HEK293 (cell line): ENCODE measurements around the gene PGP.
A peak's percentile ranks its signal among the peaks of the same experiment; 100 is the strongest.

Source experiments
- CTCF ChIA-PET: fragments of 350-600 bp; formaldehyde crosslinking; extraction: SDS; loops from one replicate; lab custom pipeline; 2021; ENCODE audit warnings: antibody characterized with exemption; lab: Yijun Ruan, JAX
- POLR2A ChIA-PET: fragments of 300-600 bp; formaldehyde crosslinking; extraction: SDS; loops from one replicate; lab custom pipeline; 2020; ENCODE audit warnings: antibody characterized with exemption, inconsistent platforms; lab: Yijun Ruan, JAX
- H3K27ac ChIP-seq: fragments of 200-500 bp; sonication (Bioruptor generic); 2 replicates; pipeline ENCODE4 v1.5.1; 2014; ENCODE audit warnings: low read depth, low read length, control low read depth, inconsistent platforms; ENCODE audit errors: extremely low read depth
- H3K36me3 ChIP-seq, 2 experiments: fragments of 200-500 bp in 1 of 2; sonication (Bioruptor generic) in 1 of 2; 1 replicate in 1 of 2; 2 replicates in 1 of 2; pipeline ENCODE4 v1.5.1; 2014 to 2017; ENCODE audit warnings: inconsistent platforms in 2 of 2, low read length in 2 of 2; ENCODE audit not compliant: control insufficient read depth in 2 of 2, insufficient read depth in 1 of 2
- H3K4me1 ChIP-seq: fragments of 200-500 bp; sonication (Bioruptor generic); 2 replicates; pipeline ENCODE4 v1.5.1; 2014; ENCODE audit warnings: mild to moderate bottlenecking, low read length, inconsistent platforms; ENCODE audit not compliant: control insufficient read depth, insufficient read depth
- H3K4me3 ChIP-seq: 2 replicates; pipeline ENCODE4 v1.5.1; 2011; ENCODE audit warnings: low read depth, mild to moderate bottlenecking, control low read depth, low read length, moderate library complexity
- H3K9me3 ChIP-seq: fragments of 200-500 bp; sonication (Bioruptor generic); 2 replicates; pipeline ENCODE4 v1.5.1; 2014; ENCODE audit warnings: low read depth, low read length, inconsistent platforms; ENCODE audit not compliant: control insufficient read depth, insufficient read depth
- EGR2 ChIP-seq: fragments of 450-650 bp; formaldehyde crosslinking; IDR thresholded peaks from 2 replicates; pipeline ENCODE4 v1.5.1; 2016; ENCODE audit warnings: low read depth, missing biosample characterization, missing genetic modification characterization
- HIC1 ChIP-seq: fragments of 450-650 bp; formaldehyde crosslinking; IDR thresholded peaks from 2 replicates; pipeline ENCODE4 v1.5.1; 2016; ENCODE audit warnings: missing biosample characterization, missing genetic modification characterization
- ZFP37 ChIP-seq: fragments of 450-650 bp; formaldehyde crosslinking; IDR thresholded peaks from 2 replicates; pipeline ENCODE4 v1.5.1; 2016; ENCODE audit warnings: missing biosample characterization, missing genetic modification characterization
- ZNF324 ChIP-seq: fragments of 450-650 bp; formaldehyde crosslinking; IDR thresholded peaks from 2 replicates; pipeline ENCODE4 v1.5.1; 2016; ENCODE audit warnings: missing biosample characterization, missing genetic modification characterization
- ZNF394 ChIP-seq: fragments of 450-650 bp; formaldehyde crosslinking; IDR thresholded peaks from 2 replicates; pipeline ENCODE4 v1.5.1; 2016; ENCODE audit warnings: missing biosample characterization, missing genetic modification characterization, mild to moderate bottlenecking, moderate library complexity, borderline replicate concordance
- ZNF423 ChIP-seq: fragments of 450-650 bp; formaldehyde crosslinking; IDR thresholded peaks from 2 replicates; pipeline ENCODE4 v1.5.1; 2016; ENCODE audit warnings: missing biosample characterization, missing genetic modification characterization
- ZNF621 ChIP-seq: fragments of 450-650 bp; formaldehyde crosslinking; IDR thresholded peaks from 2 replicates; pipeline ENCODE4 v1.5.1; 2017; ENCODE audit warnings: missing biosample characterization, missing genetic modification characterization
- ZNF660 ChIP-seq: fragments of 450-650 bp; IDR thresholded peaks from 2 replicates; pipeline ENCODE4 v1.5.1; 2018; ENCODE audit warnings: missing biosample characterization, mild to moderate bottlenecking, missing genetic modification characterization
- ZNF707 ChIP-seq: fragments of 450-650 bp; formaldehyde crosslinking; IDR thresholded peaks from 2 replicates; pipeline ENCODE4 v1.5.1; 2016; ENCODE audit warnings: missing biosample characterization, missing genetic modification characterization
- ZNF785 ChIP-seq: fragments of 450-650 bp; formaldehyde crosslinking; IDR thresholded peaks from 2 replicates; pipeline ENCODE4 v1.5.1; 2016; ENCODE audit warnings: missing biosample characterization, missing genetic modification characterization
- ZSCAN18 ChIP-seq: fragments of 450-650 bp; formaldehyde crosslinking; IDR thresholded peaks from 2 replicates; pipeline ENCODE4 v1.5.1; 2016; ENCODE audit warnings: missing biosample characterization, missing genetic modification characterization
- TF ChIP-seq, protein P1 (sequence below): fragments of 450-650 bp; formaldehyde crosslinking; IDR thresholded peaks from 2 replicates; pipeline ENCODE4 v1.5.1; 2016; ENCODE audit warnings: missing biosample characterization, missing genetic modification characterization
- TF ChIP-seq, protein P2 (sequence below): fragments of 450-650 bp; formaldehyde crosslinking; IDR thresholded peaks from 2 replicates; pipeline ENCODE4 v1.5.1; 2016; ENCODE audit warnings: missing biosample characterization, missing genetic modification characterization
- TF ChIP-seq, protein P3 (sequence below): fragments of 450-650 bp; formaldehyde crosslinking; IDR thresholded peaks from 2 replicates; pipeline ENCODE4 v1.5.1; 2016; ENCODE audit warnings: missing biosample characterization, missing genetic modification characterization
- TF ChIP-seq, protein P4 (sequence below): fragments of 450-650 bp; formaldehyde crosslinking; IDR thresholded peaks from 2 replicates; pipeline ENCODE4 v1.5.1; 2017; ENCODE audit warnings: missing biosample characterization, missing genetic modification characterization

The PGP gene

DNA sequence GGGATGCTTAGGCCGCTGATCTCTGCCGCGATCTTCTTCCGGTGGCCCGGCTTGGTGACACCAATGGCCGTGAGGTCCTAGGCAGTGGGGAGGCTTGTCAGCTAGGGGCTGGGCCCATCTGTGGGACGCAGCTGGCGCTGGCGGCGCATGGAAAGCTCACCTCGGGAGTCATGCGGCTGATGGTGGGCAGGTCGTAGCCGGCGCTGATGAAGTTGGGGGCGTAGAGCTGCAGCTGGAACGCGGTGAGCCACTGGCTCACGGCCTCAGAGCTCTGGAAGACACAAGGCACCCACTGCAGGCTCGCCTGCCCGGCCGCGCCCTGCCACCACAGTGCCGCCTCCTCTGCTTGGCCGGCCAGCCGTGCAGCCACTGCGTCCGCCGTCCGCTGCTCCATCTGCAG is 31.0 kb downstream of the PGP start:
- Histone ChIP-seq H3K27ac (no peak overlapping the region), H3K9me3 (no peaks in the 10 kb centered on the region), H3K36me3 (peaks cover 0 to 15% of the 10 kb centered on the region in 2 experiments; a peak in 1 of 3 replicates), H3K4me1 (no peaks in the 10 kb centered on the region), H3K4me3 (no peak overlapping the region)
- TF ChIP-seq ZNF660 (tag by site-specific recombination): no peak
- TF ChIP-seq EGR2 (tag by site-specific recombination): no peak
- TF ChIP-seq, protein P1, sequence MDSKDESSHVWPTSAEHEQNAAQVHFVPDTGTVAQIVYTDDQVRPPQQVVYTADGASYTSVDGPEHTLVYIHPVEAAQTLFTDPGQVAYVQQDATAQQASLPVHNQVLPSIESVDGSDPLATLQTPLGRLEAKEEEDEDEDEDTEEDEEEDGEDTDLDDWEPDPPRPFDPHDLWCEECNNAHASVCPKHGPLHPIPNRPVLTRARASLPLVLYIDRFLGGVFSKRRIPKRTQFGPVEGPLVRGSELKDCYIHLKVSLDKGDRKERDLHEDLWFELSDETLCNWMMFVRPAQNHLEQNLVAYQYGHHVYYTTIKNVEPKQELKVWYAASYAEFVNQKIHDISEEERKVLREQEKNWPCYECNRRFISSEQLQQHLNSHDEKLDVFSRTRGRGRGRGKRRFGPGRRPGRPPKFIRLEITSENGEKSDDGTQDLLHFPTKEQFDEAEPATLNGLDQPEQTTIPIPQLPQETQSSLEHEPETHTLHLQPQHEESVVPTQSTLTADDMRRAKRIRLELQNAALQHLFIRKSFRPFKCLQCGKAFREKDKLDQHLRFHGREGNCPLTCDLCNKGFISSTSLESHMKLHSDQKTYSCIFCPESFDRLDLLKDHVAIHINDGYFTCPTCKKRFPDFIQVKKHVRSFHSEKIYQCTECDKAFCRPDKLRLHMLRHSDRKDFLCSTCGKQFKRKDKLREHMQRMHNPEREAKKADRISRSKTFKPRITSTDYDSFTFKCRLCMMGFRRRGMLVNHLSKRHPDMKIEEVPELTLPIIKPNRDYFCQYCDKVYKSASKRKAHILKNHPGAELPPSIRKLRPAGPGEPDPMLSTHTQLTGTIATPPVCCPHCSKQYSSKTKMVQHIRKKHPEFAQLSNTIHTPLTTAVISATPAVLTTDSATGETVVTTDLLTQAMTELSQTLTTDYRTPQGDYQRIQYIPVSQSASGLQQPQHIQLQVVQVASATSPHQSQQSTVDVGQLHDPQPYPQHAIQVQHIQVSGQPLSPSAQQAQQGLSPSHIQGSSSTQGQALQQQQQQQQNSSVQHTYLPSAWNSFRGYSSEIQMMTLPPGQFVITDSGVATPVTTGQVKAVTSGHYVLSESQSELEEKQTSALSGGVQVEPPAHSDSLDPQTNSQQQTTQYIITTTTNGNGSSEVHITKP (tag by site-specific recombination): no peak
- no peak for TF ChIP-seq ZNF785 (tag by site-specific recombination)
- no peak for TF ChIP-seq ZNF621 (tag by site-specific recombination)
- no peak for TF ChIP-seq ZNF324
- TF ChIP-seq, protein P2, sequence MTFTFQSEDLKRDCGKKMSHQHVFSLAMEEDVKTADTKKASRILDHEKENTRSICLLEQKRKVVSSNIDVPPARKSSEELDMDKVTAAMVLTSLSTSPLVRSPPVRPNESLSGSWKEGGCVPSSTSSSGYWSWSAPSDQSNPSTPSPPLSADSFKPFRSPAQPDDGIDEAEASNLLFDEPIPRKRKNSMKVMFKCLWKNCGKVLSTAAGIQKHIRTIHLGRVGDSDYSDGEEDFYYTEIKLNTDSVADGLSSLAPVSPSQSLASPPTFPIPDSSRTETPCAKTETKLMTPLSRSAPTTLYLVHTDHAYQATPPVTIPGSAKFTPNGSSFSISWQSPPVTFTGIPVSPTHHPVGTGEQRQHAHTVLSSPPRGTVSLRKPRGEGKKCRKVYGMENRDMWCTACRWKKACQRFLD: no peak
- no peak for TF ChIP-seq ZNF423 (tag by site-specific recombination)
- CTCF ChIA-PET: interaction anchor here (0.7 kb wide), 1 partner anchor 68 kb away, joined by 5 read pairs; the partner anchor contains the start of gene ECI1
- POLR2A ChIA-PET: no interaction called here

DNA sequence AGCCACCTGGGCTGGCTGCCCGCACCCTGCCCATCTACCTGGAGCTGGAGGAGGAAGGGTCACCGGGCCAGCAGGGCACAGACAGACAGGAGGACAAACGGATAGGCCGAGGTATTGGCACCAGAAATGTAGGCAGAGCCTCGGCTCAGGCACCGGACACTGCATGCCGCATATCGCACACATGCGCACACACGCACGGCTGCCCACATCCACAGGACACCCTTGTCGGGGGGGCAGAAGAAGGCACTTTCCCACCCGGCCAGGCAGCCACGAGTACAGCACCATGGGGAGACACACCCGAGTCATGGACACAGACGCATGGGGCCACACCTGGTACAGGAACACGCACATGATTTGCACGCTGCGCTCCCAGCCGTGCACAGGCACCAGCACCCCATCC is 32.7 kb downstream of the PGP start:
- H3K4me1 ChIP-seq: no peaks in the 10 kb centered on the region
- H3K4me3 ChIP-seq: no peak overlapping the region
- CTCF ChIA-PET: no interaction called here
- TF ChIP-seq ZNF394 (tag by site-specific recombination) (no peak), HIC1 (tag by site-specific recombination) (0 out of 2 replicates have a peak, but pooled peaks have one; percentile 14), ZFP37 (tag by site-specific recombination) (no peak)
- H3K27ac ChIP-seq: no peak overlapping the region
- peaks cover 0 to 24% of the 10 kb centered on the region in 2 experiments; a peak in 1 of 3 replicates for H3K36me3 ChIP-seq
- POLR2A ChIA-PET: interaction anchor here (1.1 to 1.2 kb wide), 2 partner anchors 27 to 31 kb away, joined by 7 read pairs; partner anchors contain the start of gene TRAF7
- H3K9me3 ChIP-seq: no peaks in the 10 kb centered on the region

- Histone ChIP-seq H3K27ac (no peak overlapping the region), H3K4me3 (no peak overlapping the region), H3K4me1 (no peaks in the 10 kb centered on the region), H3K9me3 (no peaks in the 10 kb centered on the region), H3K36me3 (peaks cover 0 to 30% of the 10 kb centered on the region in 2 experiments; a peak in 1 of 3 replicates)
- ChIA-PET POLR2A (interaction anchor here (1.1 to 1.3 kb wide), 2 partner anchors 26 to 30 kb away, joined by 7 to 13 read pairs; partner anchors contain the start of gene TRAF7), CTCF (no interaction called here)
- TF ChIP-seq ZNF707 (tag by site-specific recombination): 0 out of 2 replicates have a peak, but pooled peaks have one; percentile 12
- TF ChIP-seq ZSCAN18 (tag by site-specific recombination): no peak
- TF ChIP-seq, protein P3, sequence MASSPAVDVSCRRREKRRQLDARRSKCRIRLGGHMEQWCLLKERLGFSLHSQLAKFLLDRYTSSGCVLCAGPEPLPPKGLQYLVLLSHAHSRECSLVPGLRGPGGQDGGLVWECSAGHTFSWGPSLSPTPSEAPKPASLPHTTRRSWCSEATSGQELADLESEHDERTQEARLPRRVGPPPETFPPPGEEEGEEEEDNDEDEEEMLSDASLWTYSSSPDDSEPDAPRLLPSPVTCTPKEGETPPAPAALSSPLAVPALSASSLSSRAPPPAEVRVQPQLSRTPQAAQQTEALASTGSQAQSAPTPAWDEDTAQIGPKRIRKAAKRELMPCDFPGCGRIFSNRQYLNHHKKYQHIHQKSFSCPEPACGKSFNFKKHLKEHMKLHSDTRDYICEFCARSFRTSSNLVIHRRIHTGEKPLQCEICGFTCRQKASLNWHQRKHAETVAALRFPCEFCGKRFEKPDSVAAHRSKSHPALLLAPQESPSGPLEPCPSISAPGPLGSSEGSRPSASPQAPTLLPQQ (tag by site-specific recombination): peak; percentile 91
- TF ChIP-seq, protein P4, sequence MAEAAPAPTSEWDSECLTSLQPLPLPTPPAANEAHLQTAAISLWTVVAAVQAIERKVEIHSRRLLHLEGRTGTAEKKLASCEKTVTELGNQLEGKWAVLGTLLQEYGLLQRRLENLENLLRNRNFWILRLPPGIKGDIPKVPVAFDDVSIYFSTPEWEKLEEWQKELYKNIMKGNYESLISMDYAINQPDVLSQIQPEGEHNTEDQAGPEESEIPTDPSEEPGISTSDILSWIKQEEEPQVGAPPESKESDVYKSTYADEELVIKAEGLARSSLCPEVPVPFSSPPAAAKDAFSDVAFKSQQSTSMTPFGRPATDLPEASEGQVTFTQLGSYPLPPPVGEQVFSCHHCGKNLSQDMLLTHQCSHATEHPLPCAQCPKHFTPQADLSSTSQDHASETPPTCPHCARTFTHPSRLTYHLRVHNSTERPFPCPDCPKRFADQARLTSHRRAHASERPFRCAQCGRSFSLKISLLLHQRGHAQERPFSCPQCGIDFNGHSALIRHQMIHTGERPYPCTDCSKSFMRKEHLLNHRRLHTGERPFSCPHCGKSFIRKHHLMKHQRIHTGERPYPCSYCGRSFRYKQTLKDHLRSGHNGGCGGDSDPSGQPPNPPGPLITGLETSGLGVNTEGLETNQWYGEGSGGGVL (tag by site-specific recombination): no peak
Measured at GRCh38 chr16:2180962-2181923, 33.4 kb downstream of the PGP start.
